8988T (cell line): Measurements from ENCODE around the gene UBXN1.

Experiments used
- DNase-seq: peaks from one replicate; pipeline ENCODE4 v3.0.0; 2011

UBXN1 gene

GRCh38 chr11:62678770-62679696, at the start of gene UBXN1:
Gene UBXN1, minus strand, starts transcription at chr11:62679073. Its CDS starts 150 bp downstream, at chr11:62678923.
- DNase-seq, result peak; percentile 90

GRCh38 chr11:62728171-62728988, 49.5 kb upstream of the UBXN1 start, which contains the start of gene TTC9C:
Gene TTC9C, plus strand, starts transcription at chr11:62728486. Its CDS starts 363 bp downstream, at chr11:62728849.
- DNase-seq, result peak; percentile 63

GRCh38 chr11:62727872-62728170, 48.9 kb upstream of the UBXN1 start:
- peak; percentile 64 for DNase-seq

GRCh38 chr11:62727165-62727871, 48.4 kb upstream of the UBXN1 start, which contains the start of gene HNRNPUL2:
Gene HNRNPUL2, minus strand, starts transcription at chr11:62727457. Its CDS starts 301 bp downstream, at chr11:62727156.
- DNase-seq, result peak; percentile 97

GRCh38 chr11:62726915-62727164, 48.0 kb upstream of the UBXN1 start:
- no peak for DNase-seq

- DNase-seq, result no peak
These were observed 47.5 kb upstream of the UBXN1 start for GRCh38 chr11:62726156-62726914.

- no peak for DNase-seq
These were observed 46.8 kb upstream of the UBXN1 start for GRCh38 chr11:62725646-62726045.

- no peak for DNase-seq
These were observed 45.3 kb upstream of the UBXN1 start for GRCh38 chr11:62724171-62724570.

GRCh38 chr11:62721994-62722393, 43.1 kb upstream of the UBXN1 start:
- DNase-seq, result peak; percentile 53

GRCh38 chr11:62719302-62719978, 40.6 kb upstream of the UBXN1 start:
- no peak for DNase-seq

GRCh38 chr11:62716816-62717215, 37.9 kb upstream of the UBXN1 start:
- DNase-seq, result no peak

- DNase-seq, result no peak
These were observed 37.3 kb upstream of the UBXN1 start for GRCh38 chr11:62716206-62716605.

GRCh38 chr11:62715150-62716130, 36.6 kb upstream of the UBXN1 start:
- DNase-seq, result no peak

- DNase-seq, result no peak
These were observed 34.5 kb upstream of the UBXN1 start for GRCh38 chr11:62713343-62713742.

- no peak for DNase-seq
These were observed 34.0 kb upstream of the UBXN1 start for GRCh38 chr11:62712861-62713260.

GRCh38 chr11:62712276-62712812, 33.5 kb upstream of the UBXN1 start:
- no peak for DNase-seq

GRCh38 chr11:62710001-62710345, 31.1 kb upstream of the UBXN1 start:
- DNase-seq, result no peak

GRCh38 chr11:62709247-62710000, 30.6 kb upstream of the UBXN1 start:
- DNase-seq, result no peak

GRCh38 chr11:62708793-62709192, 29.9 kb upstream of the UBXN1 start:
- no peak for DNase-seq

- DNase-seq, result no peak
These were observed 29.5 kb upstream of the UBXN1 start for GRCh38 chr11:62708392-62708791.
